ENCODE data around the gene ZBTB2.

The ZBTB2 gene

GRCh38 chr6:151325075-151326050 is 66.0 kb downstream of the ZBTB2 start (continued):
- no peak for TF ChIP-seq ZNF518A (tag by site-specific recombination; conservative IDR thresholded peaks at IDR 0.05; ENCODE audit: low read depth)
- TF ChIP-seq ZNF510 (tag by site-specific recombination; IDR thresholded peaks at IDR 0.05; ENCODE audit: insufficient replicate concordance): no peak
- TF ChIP-seq IKZF3 (tag by site-specific recombination; IDR thresholded peaks at IDR 0.05): peak; percentile 19; the same call in 1 of the 2 replicates
- peak; percentile 68; the same call in 1 of the 2 replicates for TF ChIP-seq KLF8 (tag by site-specific recombination; IDR thresholded peaks at IDR 0.05)
- no peak for TF ChIP-seq ZNF558 (tag by site-specific recombination; IDR thresholded peaks at IDR 0.05)
- peak; percentile 93 for TF ChIP-seq ZBTB48 (tag by site-specific recombination; IDR thresholded peaks at IDR 0.05)
- TF ChIP-seq, protein P1, sequence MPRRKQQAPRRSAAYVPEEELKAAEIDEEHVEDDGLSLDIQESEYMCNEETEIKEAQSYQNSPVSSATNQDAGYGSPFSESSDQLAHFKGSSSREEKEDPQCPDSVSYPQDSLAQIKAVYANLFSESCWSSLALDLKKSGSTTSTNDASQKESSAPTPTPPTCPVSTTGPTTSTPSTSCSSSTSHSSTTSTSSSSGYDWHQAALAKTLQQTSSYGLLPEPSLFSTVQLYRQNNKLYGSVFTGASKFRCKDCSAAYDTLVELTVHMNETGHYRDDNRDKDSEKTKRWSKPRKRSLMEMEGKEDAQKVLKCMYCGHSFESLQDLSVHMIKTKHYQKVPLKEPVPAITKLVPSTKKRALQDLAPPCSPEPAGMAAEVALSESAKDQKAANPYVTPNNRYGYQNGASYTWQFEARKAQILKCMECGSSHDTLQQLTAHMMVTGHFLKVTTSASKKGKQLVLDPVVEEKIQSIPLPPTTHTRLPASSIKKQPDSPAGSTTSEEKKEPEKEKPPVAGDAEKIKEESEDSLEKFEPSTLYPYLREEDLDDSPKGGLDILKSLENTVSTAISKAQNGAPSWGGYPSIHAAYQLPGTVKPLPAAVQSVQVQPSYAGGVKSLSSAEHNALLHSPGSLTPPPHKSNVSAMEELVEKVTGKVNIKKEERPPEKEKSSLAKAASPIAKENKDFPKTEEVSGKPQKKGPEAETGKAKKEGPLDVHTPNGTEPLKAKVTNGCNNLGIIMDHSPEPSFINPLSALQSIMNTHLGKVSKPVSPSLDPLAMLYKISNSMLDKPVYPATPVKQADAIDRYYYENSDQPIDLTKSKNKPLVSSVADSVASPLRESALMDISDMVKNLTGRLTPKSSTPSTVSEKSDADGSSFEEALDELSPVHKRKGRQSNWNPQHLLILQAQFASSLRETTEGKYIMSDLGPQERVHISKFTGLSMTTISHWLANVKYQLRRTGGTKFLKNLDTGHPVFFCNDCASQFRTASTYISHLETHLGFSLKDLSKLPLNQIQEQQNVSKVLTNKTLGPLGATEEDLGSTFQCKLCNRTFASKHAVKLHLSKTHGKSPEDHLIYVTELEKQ (tag by site-specific recombination; IDR thresholded peaks at IDR 0.05; ENCODE audit: borderline replicate concordance): no peak
- TF ChIP-seq GLI2 (tag by site-specific recombination; IDR thresholded peaks at IDR 0.05; ENCODE audit: borderline replicate concordance, low read depth): no peak
- TF ChIP-seq ZNF692 (tag by site-specific recombination; IDR thresholded peaks at IDR 0.05): 0 out of 2 replicates have a peak, but pooled peaks have one; percentile 42
- TF ChIP-seq REPIN1 (tag by site-specific recombination; IDR thresholded peaks at IDR 0.05; ENCODE audit: low read depth): peak; percentile 12; the same call in 1 of the 2 replicates
- peak; percentile 36; the same call in 1 of the 2 replicates for TF ChIP-seq ZNF2 (tag by site-specific recombination; IDR thresholded peaks at IDR 0.05)
- no peak for TF ChIP-seq ZNF677 (tag by site-specific recombination; IDR thresholded peaks at IDR 0.05)
- TF ChIP-seq OSR2 (tag by site-specific recombination; IDR thresholded peaks at IDR 0.05): no peak
- peak; percentile 62; the same call in 1 of the 2 replicates for TF ChIP-seq ZNF600 (tag by site-specific recombination; IDR thresholded peaks at IDR 0.05)
- 0 out of 2 replicates have a peak, but pooled peaks have one; percentile 5 for TF ChIP-seq ZSCAN30 (tag by site-specific recombination; IDR thresholded peaks at IDR 0.05)
- peak; percentile 62; the same call in 1 of the 2 replicates for TF ChIP-seq ZNF423 (tag by site-specific recombination; IDR thresholded peaks at IDR 0.05)

Data from HEK293 (cell line).